ENCODE measurements around the gene IFI6. TPM values are rescaled to one million over a fixed set of nuclear protein-coding genes. Genes with fewer than 3 reads are reported as not detected.

The IFI6 gene
- total RNA-seq (100 to 1,000 TPM; 120 to 288 TPM), polyA plus RNA-seq (ENCODE audit: insufficient read depth, low read depth, low replicate concordance) (88.9 TPM)
- long read RNA-seq, donor 1, transcript IFI6-202 (5 exons, 841 nt): major isoform, 77 of 278 reads
- long read RNA-seq, donor 1, transcript IFI6-203 (5 exons, 828 nt): minor isoform, 13 of 278 reads
- long read RNA-seq, donor 1, partial matches to known transcripts: 187 of 278 reads
- long read RNA-seq, donor 1, other reads (novel, unspliced or antisense): 0 of 278 reads
- long read RNA-seq, donor 2, transcript IFI6-202 (5 exons, 841 nt): major isoform, 61 of 179 reads
- long read RNA-seq, donor 2, transcript IFI6-203 (5 exons, 828 nt): minor isoform, 5 of 179 reads
- long read RNA-seq, donor 2, partial matches to known transcripts: 113 of 179 reads
- long read RNA-seq, donor 2, other reads (novel, unspliced or antisense): 0 of 179 reads

DNA sequence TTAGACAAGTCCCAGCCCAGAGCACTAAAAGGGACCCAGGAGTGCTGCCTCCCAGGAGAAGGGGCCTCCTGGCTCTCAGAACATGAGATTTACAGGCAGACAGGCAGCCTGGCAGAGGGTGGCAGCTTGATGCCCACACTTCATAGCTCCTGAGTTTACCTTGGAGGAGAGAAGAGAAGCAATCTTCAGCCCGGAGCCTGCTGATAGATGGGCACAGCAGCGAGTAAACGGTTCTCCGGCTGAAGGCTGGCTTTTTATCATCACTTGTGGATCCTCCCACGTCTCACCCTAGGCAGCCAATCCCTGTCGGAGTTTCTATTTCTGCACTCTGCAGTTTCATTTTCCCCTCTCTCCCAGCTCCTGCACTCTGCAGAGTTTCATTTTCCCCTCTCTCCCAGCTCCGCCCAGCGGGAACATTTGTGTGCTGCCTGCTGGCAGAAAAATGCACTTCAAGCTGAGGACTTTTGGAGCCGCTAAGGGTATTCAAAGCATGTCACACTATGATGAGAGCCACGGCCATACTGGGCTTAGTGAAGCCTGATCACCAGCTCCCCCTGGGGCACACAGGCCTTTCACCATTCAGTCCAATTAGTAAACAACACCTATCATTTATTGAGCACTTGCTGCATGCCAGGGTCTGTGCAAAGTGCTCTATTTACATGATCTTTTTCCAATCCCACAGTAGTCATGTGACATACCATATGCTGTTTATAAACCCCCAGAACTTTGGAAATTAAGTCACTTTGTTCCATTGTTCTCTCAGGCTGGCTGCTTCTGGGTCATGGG, at the start of gene IFI6:
TSS of gene IFI6 (minus strand) at position 229 of the 786 bp plus-strand sequence. CDS start 2,878 bp downstream, outside the sequence.
- intact Hi-C loops (cut with DNase I; ENCODE audit: low total_unique reads): loop anchor here (10.0 kb wide), 1 partner anchor 163 kb away; the partner anchor contains the start of gene PPP1R8
- H3K4me1 ChIP-seq: peaks cover 20% of the 10 kb centered on the region
- no peaks in the 10 kb centered on the region for H3K27me3 ChIP-seq
- WGBS, 2 donors: 4 to 9% methylated on average over 10 of the region's 10 CpGs
- TF ChIP-seq POLR2A (IDR thresholded peaks at IDR 0.05): no peak
- TF ChIP-seq, protein P1, sequence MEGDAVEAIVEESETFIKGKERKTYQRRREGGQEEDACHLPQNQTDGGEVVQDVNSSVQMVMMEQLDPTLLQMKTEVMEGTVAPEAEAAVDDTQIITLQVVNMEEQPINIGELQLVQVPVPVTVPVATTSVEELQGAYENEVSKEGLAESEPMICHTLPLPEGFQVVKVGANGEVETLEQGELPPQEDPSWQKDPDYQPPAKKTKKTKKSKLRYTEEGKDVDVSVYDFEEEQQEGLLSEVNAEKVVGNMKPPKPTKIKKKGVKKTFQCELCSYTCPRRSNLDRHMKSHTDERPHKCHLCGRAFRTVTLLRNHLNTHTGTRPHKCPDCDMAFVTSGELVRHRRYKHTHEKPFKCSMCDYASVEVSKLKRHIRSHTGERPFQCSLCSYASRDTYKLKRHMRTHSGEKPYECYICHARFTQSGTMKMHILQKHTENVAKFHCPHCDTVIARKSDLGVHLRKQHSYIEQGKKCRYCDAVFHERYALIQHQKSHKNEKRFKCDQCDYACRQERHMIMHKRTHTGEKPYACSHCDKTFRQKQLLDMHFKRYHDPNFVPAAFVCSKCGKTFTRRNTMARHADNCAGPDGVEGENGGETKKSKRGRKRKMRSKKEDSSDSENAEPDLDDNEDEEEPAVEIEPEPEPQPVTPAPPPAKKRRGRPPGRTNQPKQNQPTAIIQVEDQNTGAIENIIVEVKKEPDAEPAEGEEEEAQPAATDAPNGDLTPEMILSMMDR (IDR thresholded peaks at IDR 0.05): peak; percentile 20 to 63 (median 35)
- peak within 1 kb of the TSS; percentile 47 to 64 for H3K4me3 ChIP-seq
- peak within 1 kb of the TSS; percentile 86 to 89 for H3K27ac ChIP-seq
- peak; percentile 93 for DNase-seq
- no peaks in the 10 kb centered on the region for H3K9me3 ChIP-seq
- H3K36me3 ChIP-seq (ENCODE audit: low read depth, missing control alignments): no peaks in the 10 kb centered on the region

DNA sequence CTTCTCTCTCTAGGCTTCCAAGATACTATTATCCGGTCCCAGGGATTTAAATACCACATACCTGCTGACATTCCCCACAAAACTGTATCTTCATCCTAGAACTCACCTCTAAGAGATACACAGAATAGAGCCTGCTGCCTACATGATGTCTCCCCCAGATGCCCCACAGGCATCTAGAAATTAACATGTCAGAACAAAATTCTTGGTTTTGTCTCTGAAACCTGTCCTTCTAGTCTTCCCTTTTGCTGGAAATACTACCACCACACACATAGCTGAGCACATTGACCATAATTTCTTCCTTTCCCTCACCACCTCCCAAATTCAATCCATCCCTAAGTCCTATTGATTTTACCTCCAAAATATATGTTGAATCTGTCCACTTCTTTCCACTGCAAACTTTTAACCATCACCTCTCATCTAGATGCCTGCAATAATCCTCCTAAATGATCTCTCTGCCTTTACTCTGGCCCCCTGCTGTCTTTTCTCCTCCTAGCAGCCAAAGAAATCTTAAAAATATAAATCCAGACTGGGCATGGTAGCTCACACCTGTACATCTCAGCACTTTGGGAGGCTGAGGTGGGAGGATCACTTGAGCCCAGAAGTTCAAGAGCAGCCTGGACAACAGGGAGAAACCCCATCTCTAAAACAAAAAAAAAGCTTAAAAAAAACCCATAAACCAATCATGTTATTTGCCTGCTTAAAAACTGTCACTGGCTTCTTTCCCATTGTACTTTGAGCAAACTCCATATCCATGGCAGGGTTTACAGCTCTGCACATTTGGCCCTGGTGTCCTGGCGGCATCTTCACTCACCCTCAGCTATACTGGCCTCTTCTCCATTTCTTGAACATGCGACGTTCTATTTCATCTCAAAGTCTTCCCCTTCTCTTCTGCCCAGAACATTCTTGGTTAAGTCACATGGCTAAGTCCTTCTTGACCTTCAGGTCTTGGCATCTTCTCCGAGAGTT, 47.6 kb upstream of the IFI6 start:
- intact Hi-C loops (cut with DNase I; ENCODE audit: low total_unique reads): no loop called here
- Histone ChIP-seq H3K36me3 (ENCODE audit: low read depth, missing control alignments) (no peaks in the 10 kb centered on the region), H3K27me3 (no peaks in the 10 kb centered on the region), H3K4me1 (peaks cover 16% of the 10 kb centered on the region), H3K9me3 (no peaks in the 10 kb centered on the region), H3K27ac (no peak overlapping the region), H3K4me3 (no peak overlapping the region)
- no peak for DNase-seq
- WGBS, 2 donors: 59 to 62% methylated on average over 5 of the region's 5 CpGs
- no peak for TF ChIP-seq POLR2A (IDR thresholded peaks at IDR 0.05)
- TF ChIP-seq, protein P1 (IDR thresholded peaks at IDR 0.05): peak in 1 of 3 experiments; percentile 22

- Histone ChIP-seq H3K4me1 (peaks cover 8% of the 10 kb centered on the region), H3K27ac (no peak overlapping the region), H3K27me3 (no peaks in the 10 kb centered on the region), H3K4me3 (no peak overlapping the region), H3K9me3 (no peaks in the 10 kb centered on the region), H3K36me3 (ENCODE audit: low read depth, missing control alignments) (no peaks in the 10 kb centered on the region)
- DNase-seq: no peak
- WGBS, 2 donors: 82 to 90% methylated on average over 2 of the region's 2 CpGs
- intact Hi-C loops (cut with DNase I; ENCODE audit: low total_unique reads): no loop called here
- TF ChIP-seq, protein P1 (IDR thresholded peaks at IDR 0.05): no peak
- no peak for TF ChIP-seq POLR2A (IDR thresholded peaks at IDR 0.05)
Measured at GRCh38 chr1:27716262-27716895, 44.4 kb upstream of the IFI6 start.

DNA sequence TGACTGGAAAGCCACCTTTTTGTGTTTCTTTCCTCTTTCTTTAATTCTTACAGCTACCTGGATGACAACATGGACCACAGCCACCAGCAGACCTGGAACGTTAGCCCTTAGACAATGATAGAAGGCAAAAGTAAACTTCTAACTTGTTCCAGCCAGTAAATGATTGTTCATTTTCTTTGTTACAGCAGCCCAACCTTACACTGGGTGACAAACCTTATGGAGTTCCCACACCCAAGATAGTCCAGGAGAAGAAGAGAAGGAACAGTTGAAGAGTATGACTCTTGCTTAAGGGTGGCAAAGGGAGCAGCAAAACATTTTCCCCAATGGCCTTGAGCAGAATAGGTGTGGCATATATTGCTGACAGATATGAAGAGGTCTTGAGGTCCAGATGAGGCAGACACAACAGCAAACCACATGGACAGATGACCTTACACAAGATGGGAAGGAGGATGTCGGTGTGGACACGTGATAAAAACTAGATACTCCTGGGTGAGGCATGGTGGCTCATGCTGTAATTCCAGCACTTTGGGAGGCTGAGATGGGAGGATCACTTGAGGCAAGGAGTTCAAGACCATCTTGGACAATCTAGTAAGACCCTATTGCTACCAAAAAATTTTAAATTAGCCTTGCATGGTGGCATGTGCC, 42.0 kb upstream of the IFI6 start:
- 62 to 70% methylated on average over 3 of the region's 3 CpGs for WGBS, 2 donors
- no peaks in the 10 kb centered on the region for H3K27me3 ChIP-seq
- TF ChIP-seq POLR2A (IDR thresholded peaks at IDR 0.05): no peak
- TF ChIP-seq, protein P1 (IDR thresholded peaks at IDR 0.05): no peak

More for the DNA sequence above, 42.0 kb upstream of the IFI6 start:
- Histone ChIP-seq H3K4me1 (no peaks in the 10 kb centered on the region), H3K36me3 (ENCODE audit: low read depth, missing control alignments) (no peaks in the 10 kb centered on the region), H3K9me3 (no peaks in the 10 kb centered on the region), H3K4me3 (no peak overlapping the region), H3K27ac (no peak overlapping the region)
- DNase-seq: no peak
- intact Hi-C loops (cut with DNase I; ENCODE audit: low total_unique reads): no loop called here

All from testis (tissue), 5 donors.